HepG2 (cell line): ENCODE data around the gene EGFR.

Experiments used
- CTCF ChIP-seq: sonication (generic); formaldehyde crosslinking; IDR thresholded peaks from 2 replicates; pipeline ENCODE4 v1.5.0; 2020; ENCODE audit warnings: mild to moderate bottlenecking, missing genetic modification reagents, moderate library complexity
- JUND ChIP-seq: sonication (generic); formaldehyde crosslinking; IDR thresholded peaks from 2 replicates; pipeline ENCODE4 v1.8.0; 2022; ENCODE audit warnings: mild to moderate bottlenecking, missing genetic modification reagents
- PITX1 ChIP-seq: sonication (generic); formaldehyde crosslinking; IDR thresholded peaks from 2 replicates; pipeline ENCODE4 v1.5.1; 2020; ENCODE audit warnings: mild to moderate bottlenecking, missing genetic modification reagents
- POLR2AphosphoS5 ChIP-seq: IDR thresholded peaks from 2 replicates; pipeline ENCODE4 v1.6.1; 2012; ENCODE audit warnings: low read depth, low read length
- RNF219 ChIP-seq: sonication (generic); formaldehyde crosslinking; IDR thresholded peaks from 2 replicates; pipeline ENCODE4 v1.5.0; 2020; ENCODE audit warnings: mild to moderate bottlenecking, missing genetic modification reagents
- ZBTB33 ChIP-seq: sonication (generic); formaldehyde crosslinking; IDR thresholded peaks from 2 replicates; pipeline ENCODE4 v1.4.0; 2020; ENCODE audit warnings: missing genetic modification reagents

- no peak for TF ChIP-seq ZBTB33
- TF ChIP-seq CTCF = no peak
- no peak for TF ChIP-seq PITX1
- no peak for TF ChIP-seq POLR2AphosphoS5
- no peak for TF ChIP-seq RNF219
- TF ChIP-seq JUND = no peak
These were observed 191.4 kb downstream of the EGFR start for GRCh38 chr7:55210176-55210575.
